ENCODE results near the gene BHLHE40.

DNA sequence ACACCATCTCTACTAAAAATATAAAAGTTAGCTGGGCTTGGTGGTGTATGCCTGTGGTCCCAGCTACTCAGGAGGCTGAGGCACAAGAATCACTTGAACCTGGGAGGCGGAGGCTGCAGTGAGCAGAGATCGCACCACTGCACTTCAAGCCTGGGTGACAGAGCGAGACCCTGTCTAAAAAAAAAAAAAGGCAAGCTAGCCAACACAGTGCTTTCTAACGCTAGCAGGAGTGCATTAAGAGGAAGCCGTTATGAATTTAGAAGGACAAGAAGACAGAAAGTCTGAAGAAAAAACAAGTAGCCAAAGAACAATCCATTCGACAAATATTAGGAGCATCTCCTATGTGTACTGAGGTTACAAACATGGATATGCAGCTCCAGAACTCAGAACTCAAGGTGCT, 28.6 kb downstream of the BHLHE40 start:
- TF ChIP-seq EZH2 (IDR thresholded peaks at IDR 0.05; ENCODE audit: borderline replicate concordance, control insufficient read depth, low read depth, low read length) = no peak
- TF ChIP-seq CTCF (IDR thresholded peaks at IDR 0.05 in 2 of 3, conservative IDR thresholded peaks at IDR 0.05 in 1 of 3; ENCODE audit: control insufficient read depth in 2 of 3, extremely low read depth in 1 of 3, insufficient read depth in 1 of 3, low read depth in 3 of 3, low read length in 3 of 3) = no peak
- TF ChIP-seq MYC (IDR thresholded peaks at IDR 0.05; ENCODE audit: insufficient read depth, insufficient read length, insufficient replicate concordance, low read length, severe bottlenecking) = no peak
- TF ChIP-seq YY1 (IDR thresholded peaks at IDR 0.05; ENCODE audit: low read depth, low read length) = peak; percentile 13; the same call in 1 of the 2 replicates
- TF ChIP-seq BACH1 (IDR thresholded peaks at IDR 0.05; ENCODE audit: borderline replicate concordance) = no peak
- peak; percentile 75 for TF ChIP-seq ZNF384 (IDR thresholded peaks at IDR 0.05; ENCODE audit: borderline replicate concordance, low read depth, low read length)
- TF ChIP-seq REST (IDR thresholded peaks at IDR 0.05; ENCODE audit: low read depth, low read length) = no peak
- no peak for TF ChIP-seq SUZ12 (IDR thresholded peaks at IDR 0.05; ENCODE audit: unreplicated experiment)
- no peak for TF ChIP-seq RAD21 (IDR thresholded peaks at IDR 0.05; ENCODE audit: insufficient read depth, low read depth, low read length)
- no peak for TF ChIP-seq ZBTB11 (CRISPR knock-in tag; IDR thresholded peaks at IDR 0.05)
- TF ChIP-seq RELA (IDR thresholded peaks at IDR 0.05; ENCODE audit: borderline replicate concordance, partially characterized antibody) = no peak

Measured in GM12878 (cell line).